ENCODE data around the gene PCDHGA8.

The PCDHGA8 gene

GRCh38 chr5:141434006-141434405 is 41.6 kb downstream of the PCDHGA8 start:
- no peak for TF ChIP-seq CTCF (IDR thresholded peaks at IDR 0.05; ENCODE audit: borderline replicate concordance, insufficient read depth, low read depth, low read length)
- H3K4me3 ChIP-seq (ENCODE audit: low read depth, low read length) = no peak overlapping the region

DNA sequence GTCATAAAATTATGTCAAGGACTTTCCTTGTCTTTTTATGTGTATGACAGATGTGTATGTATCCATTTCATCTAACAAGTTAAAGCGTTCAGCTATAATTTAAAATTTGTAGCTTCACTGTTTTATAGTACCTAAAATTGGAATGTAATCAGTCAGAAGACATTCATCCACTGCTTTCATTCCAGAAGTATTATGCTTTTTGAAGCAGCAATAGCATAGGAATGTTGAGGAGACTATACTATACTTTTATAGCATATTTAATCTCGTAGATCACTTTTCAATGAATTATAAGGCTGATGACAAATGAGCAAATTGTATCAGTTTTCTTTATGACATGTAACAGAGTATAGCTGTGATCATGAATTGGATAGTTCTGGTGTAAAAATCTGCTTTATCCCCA is 44.8 kb downstream of the PCDHGA8 start:
- TF ChIP-seq CTCF (IDR thresholded peaks at IDR 0.05; ENCODE audit: borderline replicate concordance, insufficient read depth, low read depth, low read length) = no peak
- no peak overlapping the region for H3K4me3 ChIP-seq (ENCODE audit: low read depth, low read length)

DNA sequence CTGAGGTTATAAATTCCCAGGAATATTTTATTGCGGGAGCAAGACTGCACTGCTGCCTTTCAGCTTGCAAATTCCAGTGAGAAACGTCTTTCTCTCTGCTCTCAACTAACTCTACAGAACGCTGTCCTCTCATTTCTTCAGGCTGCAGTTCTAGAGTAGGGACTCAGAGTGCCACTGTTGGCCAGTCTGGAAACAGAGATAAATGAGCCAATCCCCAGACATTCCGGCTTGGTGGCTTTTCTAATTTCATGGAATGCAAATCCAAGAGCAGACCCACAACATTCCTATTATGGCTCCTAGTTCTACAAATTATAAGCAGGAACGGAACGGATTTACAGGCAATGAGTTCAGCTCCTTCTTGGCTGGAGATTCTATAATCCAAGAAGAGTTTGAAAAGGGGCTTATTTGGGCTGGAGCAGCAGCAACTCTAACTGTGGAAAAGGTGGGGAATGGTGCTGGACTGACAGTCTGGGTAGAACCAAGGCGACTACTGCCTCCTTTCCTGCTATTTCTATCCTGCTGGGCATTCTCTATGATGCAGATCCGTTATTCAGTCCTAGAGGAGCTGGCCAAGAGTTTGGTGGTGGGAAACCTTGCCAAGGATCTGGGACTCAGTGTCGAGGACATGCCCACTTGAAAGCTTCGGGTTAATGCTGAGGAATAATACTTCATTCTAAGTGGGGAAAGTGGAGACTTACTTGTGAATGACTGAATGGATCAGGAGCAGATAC is 47.1 kb downstream of the PCDHGA8 start:
- H3K4me3 ChIP-seq (ENCODE audit: low read depth, low read length) = no peak overlapping the region
- TF ChIP-seq CTCF (IDR thresholded peaks at IDR 0.05; ENCODE audit: borderline replicate concordance, insufficient read depth, low read depth, low read length) = no peak

GRCh38 chr5:141440341-141440740 is 47.9 kb downstream of the PCDHGA8 start:
- TF ChIP-seq CTCF (IDR thresholded peaks at IDR 0.05; ENCODE audit: borderline replicate concordance, insufficient read depth, low read depth, low read length) = no peak
- H3K4me3 ChIP-seq (ENCODE audit: low read depth, low read length) = no peak overlapping the region

GRCh38 chr5:141441571-141442170 is 49.2 kb downstream of the PCDHGA8 start:
- TF ChIP-seq CTCF (IDR thresholded peaks at IDR 0.05; ENCODE audit: borderline replicate concordance, insufficient read depth, low read depth, low read length) = no peak
- H3K4me3 ChIP-seq (ENCODE audit: low read depth, low read length) = no peak overlapping the region

All from GM12875 (cell line).